MCF 10A (cell line): ENCODE data around the gene KNTC1. TPM values are rescaled to one million over a fixed set of nuclear protein-coding genes. Genes with fewer than 3 reads are reported as not detected.
A peak's percentile ranks its signal among the peaks of the same experiment; 100 is the strongest.

Source experiments
- BruUV-seq: library from RNA; stranded (reverse); fragments of 400-500 nt; replicated peaks from 2 replicates; lab custom pipeline; 2021; lab: Mats Ljungman, UMichigan
- CTCF ChIA-PET: fragments of 300-600 bp; sonication (Branson Sonifier 250); formaldehyde crosslinking; extraction: SDS; loops from one replicate; lab custom pipeline; 2021; ENCODE audit warnings: antibody characterized with exemption, inconsistent platforms; lab: Yijun Ruan, JAX
- POLR2A ChIA-PET: fragments of 300-600, 350-650 bp; sonication (Branson Sonifier 250); formaldehyde crosslinking; extraction: SDS; loops from one replicate; lab custom pipeline; 2020; ENCODE audit warnings: antibody characterized with exemption, inconsistent platforms; lab: Yijun Ruan, JAX
- DNase-seq: peaks from one replicate; pipeline ENCODE4 v3.0.0-alpha.2; 2018; ENCODE audit not compliant: unreplicated experiment
- H3K27ac Mint-ChIP-seq: one replicate; pipeline ENCODE4 v1.8.0; 2022; ENCODE audit warnings: mild to moderate bottlenecking, low read depth, mixed read lengths; ENCODE audit not compliant: unreplicated experiment
- H3K27me3 Mint-ChIP-seq: one replicate; pipeline ENCODE4 v1.8.0; 2022; ENCODE audit warnings: mixed read lengths; ENCODE audit not compliant: insufficient read depth, unreplicated experiment
- H3K36me3 Mint-ChIP-seq: one replicate; pipeline ENCODE4 v1.8.0; 2022; ENCODE audit warnings: mild to moderate bottlenecking, moderate library complexity, mixed read lengths; ENCODE audit not compliant: insufficient read depth, unreplicated experiment
- H3K4me1 Mint-ChIP-seq: one replicate; pipeline ENCODE4 v1.8.0; 2022; ENCODE audit warnings: mixed read lengths; ENCODE audit not compliant: insufficient read depth, unreplicated experiment
- H3K4me3 Mint-ChIP-seq: one replicate; pipeline ENCODE4 v1.8.0; 2022; ENCODE audit warnings: mild to moderate bottlenecking, moderate library complexity, mixed read lengths; ENCODE audit not compliant: unreplicated experiment
- H3K9me3 Mint-ChIP-seq: one replicate; pipeline ENCODE4 v1.8.0; 2022; ENCODE audit warnings: mixed read lengths; ENCODE audit not compliant: unreplicated experiment
- intact Hi-C: fragments of 100-400 bp; cut with micrococcal nuclease; formaldehyde crosslinking; loops from 2 replicates; pipeline ENCODE4 v1.14.1; 2022
- total RNA-seq: library from RNA; stranded (reverse); gene quantifications from 2 replicates; pipeline ENCODE4 v1.2.3, GENCODE V29; 2022
- TF ChIP-seq, protein P1 (sequence below): fragments of 200-600 bp; IDR thresholded peaks from one replicate; pipeline ENCODE4 v1.8.0; 2022; ENCODE audit warnings: antibody characterized with exemption, mild to moderate bottlenecking; ENCODE audit not compliant: unreplicated experiment

The KNTC1 gene
- total RNA-seq, 1 experiment from 2014 or later, result 26.1 TPM

- TF ChIP-seq, protein P1, sequence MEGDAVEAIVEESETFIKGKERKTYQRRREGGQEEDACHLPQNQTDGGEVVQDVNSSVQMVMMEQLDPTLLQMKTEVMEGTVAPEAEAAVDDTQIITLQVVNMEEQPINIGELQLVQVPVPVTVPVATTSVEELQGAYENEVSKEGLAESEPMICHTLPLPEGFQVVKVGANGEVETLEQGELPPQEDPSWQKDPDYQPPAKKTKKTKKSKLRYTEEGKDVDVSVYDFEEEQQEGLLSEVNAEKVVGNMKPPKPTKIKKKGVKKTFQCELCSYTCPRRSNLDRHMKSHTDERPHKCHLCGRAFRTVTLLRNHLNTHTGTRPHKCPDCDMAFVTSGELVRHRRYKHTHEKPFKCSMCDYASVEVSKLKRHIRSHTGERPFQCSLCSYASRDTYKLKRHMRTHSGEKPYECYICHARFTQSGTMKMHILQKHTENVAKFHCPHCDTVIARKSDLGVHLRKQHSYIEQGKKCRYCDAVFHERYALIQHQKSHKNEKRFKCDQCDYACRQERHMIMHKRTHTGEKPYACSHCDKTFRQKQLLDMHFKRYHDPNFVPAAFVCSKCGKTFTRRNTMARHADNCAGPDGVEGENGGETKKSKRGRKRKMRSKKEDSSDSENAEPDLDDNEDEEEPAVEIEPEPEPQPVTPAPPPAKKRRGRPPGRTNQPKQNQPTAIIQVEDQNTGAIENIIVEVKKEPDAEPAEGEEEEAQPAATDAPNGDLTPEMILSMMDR, result no peak
- no peaks in the 10 kb centered on the region for H3K9me3 Mint-ChIP-seq
- ChIA-PET POLR2A (interaction anchor here (0.9 to 13.1 kb wide), 4 partner anchors 8 to 47 kb away, joined by 3 to 271 read pairs (median 8); partner anchors contain the start of gene ZCCHC8), CTCF (no interaction called here)
- no peak overlapping the region for H3K4me3 Mint-ChIP-seq
- H3K4me1 Mint-ChIP-seq, result peaks cover 31% of the 10 kb centered on the region
- intact Hi-C loops, result loop anchor here (2.0 kb wide), 1 partner anchor 19 kb away; the partner anchor contains the start of gene ZCCHC8
- DNase-seq, result no peak
- peaks cover 97% of the 10 kb centered on the region for H3K36me3 Mint-ChIP-seq
- no peak overlapping the region for H3K27ac Mint-ChIP-seq
- BruUV-seq, result no TSS peak
- H3K27me3 Mint-ChIP-seq, result no peaks in the 10 kb centered on the region
Measured at GRCh38 chr12:122519418-122519817, 7.6 kb upstream of the KNTC1 start.

- intact Hi-C loops, result loop anchor here (10.0 kb wide), 1 partner anchor 234 kb away; the partner anchor contains the start of gene DENR
- Mint-ChIP-seq H3K27me3 (no peaks in the 10 kb centered on the region), H3K9me3 (no peaks in the 10 kb centered on the region), H3K4me1 (peaks cover 31% of the 10 kb centered on the region), H3K27ac (no peak overlapping the region), H3K4me3 (no peak overlapping the region), H3K36me3 (peaks cover 95% of the 10 kb centered on the region)
- no TSS peak for BruUV-seq
- DNase-seq, result no peak
- ChIA-PET CTCF (interaction anchor here (0.6 kb wide), 1 partner anchor 35 kb away, joined by 7 read pairs; no protein-coding TSS in a partner anchor), POLR2A (interaction anchor here (2.2 to 13.1 kb wide), 2 partner anchors 10 to 20 kb away, joined by 12 to 271 read pairs; partner anchors contain the start of gene ZCCHC8)
- TF ChIP-seq, protein P1, result no peak
Measured at GRCh38 chr12:122520676-122521075, 6.4 kb upstream of the KNTC1 start.

- Mint-ChIP-seq H3K9me3 (no peaks in the 10 kb centered on the region), H3K4me1 (peaks cover 22% of the 10 kb centered on the region), H3K36me3 (peaks cover 69% of the 10 kb centered on the region), H3K27me3 (no peaks in the 10 kb centered on the region), H3K27ac (peak overlapping the region; percentile 57), H3K4me3 (no peak overlapping the region)
- no TSS peak for BruUV-seq
- CTCF ChIA-PET, result interaction anchor here (1.0 to 1.3 kb wide), 2 partner anchors 13 to 186 kb away, joined by 4 read pairs; no protein-coding TSS in a partner anchor
- TF ChIP-seq, protein P1, result no peak
- intact Hi-C loops, result loop anchor here (10.0 kb wide), 1 partner anchor 232 kb away; the partner anchor contains the start of gene DENR
- DNase-seq, result peak; percentile 80
- POLR2A ChIA-PET, result interaction anchor here (1.1 to 13.1 kb wide), 10 partner anchors 10 to 724 kb away, joined by 3 to 271 read pairs (median 6); partner anchors contain the start of genes DENR and ZCCHC8
Measured at GRCh38 chr12:122523280-122523679, 3.8 kb upstream of the KNTC1 start.
